Dedifferentiated amniotic fluid mesenchymal stem cell (primary cell): ENCODE results near the gene PALM3.
"Not testable (repeated sequence)": the region's sequence is repeated elsewhere in the genome, so short reads cannot be mapped to it uniquely, and the experiment has no call there.

Source experiments
- DNase-seq: peaks from one replicate; pipeline ENCODE4 v3.0.0-alpha.2; 2016; ENCODE audit errors: extremely low spot score

Gene PALM3

GRCh38 chr19:14059652-14060155 lies 2.2 kb downstream of the PALM3 start:
- DNase-seq, result no peak

GRCh38 chr19:14059093-14059480 lies 2.8 kb downstream of the PALM3 start:
- no peak for DNase-seq

GRCh38 chr19:14058182-14059092 lies 3.4 kb downstream of the PALM3 start:
- no peak for DNase-seq

GRCh38 chr19:14056741-14057356 lies 5.0 kb downstream of the PALM3 start:
- no peak for DNase-seq

GRCh38 chr19:14056069-14056666 lies 5.7 kb downstream of the PALM3 start:
- no peak for DNase-seq

- no peak for DNase-seq
Measured at GRCh38 chr19:14055396-14055795, 6.5 kb downstream of the PALM3 start.

GRCh38 chr19:14054721-14055120 lies 7.2 kb downstream of the PALM3 start:
- no peak for DNase-seq

- no peak for DNase-seq
Measured at GRCh38 chr19:14054099-14054498, 7.8 kb downstream of the PALM3 start.

- DNase-seq, result no peak
Measured at GRCh38 chr19:14053500-14053899, 8.4 kb downstream of the PALM3 start.

GRCh38 chr19:14053032-14053431 lies 8.8 kb downstream of the PALM3 start:
- DNase-seq, result no peak

GRCh38 chr19:14052470-14052869 lies 9.4 kb downstream of the PALM3 start:
- no peak for DNase-seq

- no peak for DNase-seq
Measured at GRCh38 chr19:14051980-14052379, 9.9 kb downstream of the PALM3 start.

- DNase-seq, result not testable (repeated sequence)
Measured at GRCh38 chr19:14050961-14051360, 10.9 kb downstream of the PALM3 start.

GRCh38 chr19:14050512-14050911 lies 11.4 kb downstream of the PALM3 start:
- no peak for DNase-seq

- no peak for DNase-seq
Measured at GRCh38 chr19:14048443-14049153, 13.3 kb downstream of the PALM3 start.

GRCh38 chr19:14047866-14048265 lies 14.0 kb downstream of the PALM3 start:
- DNase-seq, result not testable (repeated sequence)

- peak; percentile 77 for DNase-seq
Measured at GRCh38 chr19:14042659-14043608, 18.9 kb downstream of the PALM3 start.

- DNase-seq, result no peak
Measured at GRCh38 chr19:14039181-14039580, 22.7 kb downstream of the PALM3 start.

- DNase-seq, result no peak
Measured at GRCh38 chr19:14035706-14036105, 26.2 kb downstream of the PALM3 start.

- DNase-seq, result not testable (repeated sequence)
Measured at GRCh38 chr19:14035159-14035558, 26.7 kb downstream of the PALM3 start.

- no peak for DNase-seq
Measured at GRCh38 chr19:14033946-14034345, 27.9 kb downstream of the PALM3 start.
